A549 (cell line): ENCODE data around the gene PRSS12.
A peak's percentile ranks its signal among the peaks of the same experiment; 100 is the strongest.

Experiments
- JUN ChIP-seq, 2 experiments: fragments of >200 bp; sonication (Bioruptor Twin); formaldehyde crosslinking; IDR thresholded peaks; 2 replicates in 1 of 2; 3 replicates in 1 of 2; pipeline ENCODE4 v1.6.1; 2016 to 2017
- POLR2A ChIP-seq: IDR thresholded peaks from 2 replicates; pipeline ENCODE4 v1.6.1; 2012; ENCODE audit warnings: mild to moderate bottlenecking, low read length

DNA sequence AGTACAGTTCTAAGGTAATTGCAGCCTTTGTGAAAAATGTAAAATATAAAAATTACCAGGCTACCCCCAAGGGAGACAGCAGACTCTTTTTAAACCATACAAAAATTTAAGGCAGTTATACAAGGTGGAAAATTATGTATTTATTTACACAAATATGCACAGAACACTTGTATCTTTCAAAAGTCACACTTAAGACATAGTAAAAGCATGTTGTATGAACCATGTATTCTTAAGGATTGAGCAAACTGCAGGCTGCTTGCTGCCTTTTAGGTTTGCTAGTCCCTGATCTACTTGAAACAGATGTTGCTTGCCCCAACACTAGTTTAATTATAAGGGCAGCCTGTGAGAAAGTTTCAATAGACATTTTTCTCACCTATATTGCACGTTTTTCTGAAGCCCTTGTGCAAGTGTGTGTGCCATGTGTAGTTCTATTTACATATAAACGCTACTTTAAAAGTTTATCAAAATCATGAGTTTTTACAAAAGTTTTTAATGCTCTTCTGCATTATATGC lies 72.8 kb downstream of the PRSS12 start:
- TF ChIP-seq POLR2A = no peak
- TF ChIP-seq JUN (IDR thresholded peaks at IDR 0.05) = peak in 1 of 2 experiments; percentile 28; a peak in 1 of 5 replicates
